SKM-1 (cell line): ENCODE data around the gene FAM163B.

ENCODE experiments used
- DNase-seq: peaks from one replicate; lab custom pipeline; 2025; ENCODE audit not compliant: unreplicated experiment; lab: John Stamatoyannopoulos, UW

FAM163B gene

GRCh38 chr9:133583111-133583510, 26.1 kb downstream of the FAM163B start:
- no peak for DNase-seq

GRCh38 chr9:133582501-133583045, 26.6 kb downstream of the FAM163B start:
- DNase-seq, result no peak

- no peak for DNase-seq
Observed at GRCh38 chr9:133581513-133582343, 27.5 kb downstream of the FAM163B start.

- DNase-seq, result no peak
Observed at GRCh38 chr9:133581011-133581410, 28.2 kb downstream of the FAM163B start.

- DNase-seq, result no peak
Observed at GRCh38 chr9:133580419-133580738, 28.8 kb downstream of the FAM163B start.

- no peak for DNase-seq
Observed at GRCh38 chr9:133579601-133580418, 29.4 kb downstream of the FAM163B start.

- no peak for DNase-seq
Observed at GRCh38 chr9:133578524-133579441, 30.4 kb downstream of the FAM163B start.

GRCh38 chr9:133577737-133578112, 31.5 kb downstream of the FAM163B start:
- no peak for DNase-seq

- DNase-seq, result no peak
Observed at GRCh38 chr9:133576875-133577736, 32.1 kb downstream of the FAM163B start.

- DNase-seq, result no peak
Observed at GRCh38 chr9:133576031-133576874, 32.9 kb downstream of the FAM163B start.

- no peak for DNase-seq
Observed at GRCh38 chr9:133575186-133576030, 33.8 kb downstream of the FAM163B start.

- DNase-seq, result no peak
Observed at GRCh38 chr9:133574771-133575170, 34.4 kb downstream of the FAM163B start.

GRCh38 chr9:133573791-133574515, 35.2 kb downstream of the FAM163B start:
- no peak for DNase-seq

GRCh38 chr9:133572821-133573361, 36.3 kb downstream of the FAM163B start:
- no peak for DNase-seq

GRCh38 chr9:133571896-133572595, 37.1 kb downstream of the FAM163B start:
- DNase-seq, result no peak

GRCh38 chr9:133571391-133571890, 37.7 kb downstream of the FAM163B start:
- DNase-seq, result no peak

GRCh38 chr9:133570691-133571080, 38.5 kb downstream of the FAM163B start:
- no peak for DNase-seq
